Fibroblast of mammary gland (primary cell): Measurements from ENCODE around the gene JCHAIN.
"Not testable (repeated sequence)": the region's sequence is repeated elsewhere in the genome, so short reads cannot be mapped to it uniquely, and the experiment has no call there.

Source experiments
- DNase-seq: peaks from one replicate; pipeline ENCODE4 v3.0.0-alpha.2; 2010; ENCODE audit warnings: low read depth
- H3K4me3 ChIP-seq: 2 replicates; pipeline ENCODE4 v1.5.1; 2011; ENCODE audit warnings: low read depth, mild to moderate bottlenecking, low read length, moderate library complexity; ENCODE audit not compliant: control insufficient read depth
- CTCF ChIP-seq: conservative IDR thresholded peaks from 2 replicates; pipeline ENCODE4 v1.5.1; 2011; ENCODE audit warnings: low read depth, low read length, inconsistent platforms; ENCODE audit not compliant: control insufficient read depth, insufficient read depth

JCHAIN gene

DNA sequence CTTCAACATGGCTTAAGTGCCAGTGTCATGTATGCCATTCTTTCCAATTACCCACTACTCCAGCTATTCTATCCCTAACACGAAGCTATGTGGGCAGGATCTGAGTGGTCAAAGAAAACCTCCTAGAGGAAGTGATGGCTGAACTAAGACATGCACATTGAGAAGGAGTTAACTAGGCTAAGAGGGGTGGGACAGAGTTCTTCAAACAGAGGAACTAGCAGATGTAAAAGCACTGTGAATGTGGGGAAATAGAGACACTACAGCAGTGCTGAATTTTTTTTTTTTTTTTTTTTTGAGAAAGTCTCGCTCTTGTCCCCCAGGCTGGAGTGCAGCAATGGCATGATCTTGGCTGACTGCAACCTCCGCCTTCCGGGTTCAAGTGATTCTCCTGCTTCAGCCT lies 6.2 kb downstream of the JCHAIN start:
- no peak overlapping the region for H3K4me3 ChIP-seq
- TF ChIP-seq CTCF, result no peak
- DNase-seq, result no peak

- no peak for DNase-seq
- no peak for TF ChIP-seq CTCF
- H3K4me3 ChIP-seq, result no peak overlapping the region
Observed at GRCh38 chr4:70658418-70658817, 7.9 kb downstream of the JCHAIN start.

DNA sequence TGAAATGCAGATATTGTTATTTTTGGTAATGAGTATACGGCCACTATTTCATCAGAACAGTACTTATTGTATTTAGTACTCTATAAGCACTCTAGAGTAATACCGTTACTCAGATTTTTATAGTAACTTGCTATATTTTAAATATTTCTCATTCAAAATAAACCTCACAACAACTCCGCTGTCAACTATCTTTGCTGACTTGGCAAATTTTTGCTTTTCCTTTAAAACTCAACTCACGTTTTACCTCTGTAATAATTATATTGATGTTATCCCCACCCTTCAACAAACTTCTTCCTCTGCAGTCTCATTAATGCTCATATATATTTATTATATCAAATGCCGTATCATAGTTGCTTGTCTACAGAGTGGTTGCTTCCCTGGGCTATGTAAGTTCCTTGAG lies 9.0 kb downstream of the JCHAIN start:
- TF ChIP-seq CTCF, result no peak
- DNase-seq, result no peak

DNA sequence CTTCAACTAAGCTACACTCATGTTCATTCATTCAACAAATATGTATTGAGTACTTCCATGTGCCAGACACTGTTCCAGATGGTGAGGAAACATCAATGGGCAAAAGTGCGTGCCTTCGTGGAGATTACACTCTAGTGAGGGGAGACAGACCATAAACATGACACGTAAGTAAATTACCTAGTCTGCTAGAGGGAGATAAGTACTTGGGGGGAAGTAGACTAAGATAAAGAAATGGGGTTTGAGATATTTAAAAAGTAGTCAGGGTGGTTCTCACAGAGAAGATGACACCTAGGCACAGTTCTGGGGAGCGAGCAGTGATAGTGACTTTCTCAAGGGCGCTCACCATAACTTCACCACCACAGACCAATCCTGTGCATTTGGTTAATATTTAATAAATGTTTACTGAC lies 11.7 kb downstream of the JCHAIN start:
- H3K4me3 ChIP-seq, result no peak overlapping the region
- no peak for TF ChIP-seq CTCF
- no peak for DNase-seq

More for the DNA sequence above, 9.0 kb downstream of the JCHAIN start:
- H3K4me3 ChIP-seq, result no peak overlapping the region

GRCh38 chr4:70651864-70652506 lies 14.3 kb downstream of the JCHAIN start:
- peak; percentile 50 for TF ChIP-seq CTCF
- DNase-seq, result peak; percentile 53
- H3K4me3 ChIP-seq, result no peak overlapping the region

DNA sequence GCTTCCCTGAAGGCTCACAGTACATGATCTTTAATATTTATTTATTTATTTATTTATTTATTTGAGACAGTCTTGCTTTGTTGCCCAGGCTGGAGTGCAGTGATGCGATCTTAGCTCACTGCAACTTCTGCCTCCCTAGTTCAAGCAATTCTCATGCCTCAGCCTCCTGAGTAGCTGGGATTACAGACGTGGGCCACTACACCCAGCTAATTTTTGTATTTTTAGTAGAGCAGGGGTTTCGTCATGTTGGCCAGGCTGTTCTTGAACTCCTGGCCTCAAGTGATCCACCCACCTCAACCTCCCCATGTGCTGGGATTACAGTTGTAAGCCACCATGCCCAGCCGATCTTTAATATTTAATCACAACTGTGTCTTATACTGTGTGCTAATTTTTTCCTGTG lies 15.6 kb downstream of the JCHAIN start:
- not testable (repeated sequence) for H3K4me3 ChIP-seq, DNase-seq

DNA sequence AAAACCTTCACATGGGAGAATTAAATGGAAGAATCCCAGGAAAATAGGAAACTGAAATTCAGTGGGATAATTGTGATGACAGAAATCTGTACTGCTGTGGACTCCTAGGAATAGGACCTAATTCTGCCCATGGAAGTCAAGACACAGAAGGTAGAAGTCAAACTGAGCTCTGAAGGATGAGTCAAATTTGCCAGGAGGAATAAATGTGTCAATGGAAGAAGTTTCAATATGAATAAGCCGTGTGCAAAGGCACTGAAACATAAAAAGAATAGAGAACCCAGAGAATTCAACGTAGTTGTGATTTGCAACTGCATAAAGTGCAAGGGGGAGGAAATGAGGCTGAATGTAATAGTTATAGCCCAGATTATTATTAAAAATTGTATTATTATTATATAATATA lies 26.1 kb downstream of the JCHAIN start:
- H3K4me3 ChIP-seq, result no peak overlapping the region
- TF ChIP-seq CTCF, result no peak
- no peak for DNase-seq
